Cardiac muscle cell (in vitro differentiated cells and primary cell): ENCODE measurements around the gene FAM200A. TPM values are rescaled to one million over a fixed set of nuclear protein-coding genes. Genes with fewer than 3 reads are reported as not detected.

Experiments used
- DNase-seq, 2 donors: peaks; one replicate each; pipeline versions ENCODE4 v3.0.0 to v3.0.0-alpha.2; 2010 to 2017; ENCODE audit warnings: low read depth in 1 of 2, low spot score in 1 of 2
- H3K27ac ChIP-seq: fragments of 200-600 bp; sonication (generic); 2 replicates; pipeline ENCODE4 v1.5.1; 2016
- H3K27me3 ChIP-seq: fragments of 200-600 bp; sonication (generic); 2 replicates; pipeline ENCODE4 v1.6.0; 2016; ENCODE audit warnings: control low read depth
- H3K36me3 ChIP-seq: fragments of 200-600 bp; sonication (generic); 2 replicates; pipeline ENCODE4 v1.5.1; 2016; ENCODE audit warnings: control low read depth
- H3K4me1 ChIP-seq: fragments of 200-600 bp; sonication (generic); 2 replicates; pipeline ENCODE4 v1.8.1; 2017; ENCODE audit warnings: low read depth, mild to moderate bottlenecking, mixed run types
- H3K4me3 ChIP-seq: fragments of 200-600 bp; sonication (generic); 2 replicates; pipeline ENCODE4 v1.5.1; 2016; ENCODE audit warnings: mild to moderate bottlenecking
- H3K9me3 ChIP-seq: fragments of 200-600 bp; sonication (generic); 2 replicates; pipeline ENCODE4 v1.5.1; 2017; ENCODE audit warnings: low read depth, mild to moderate bottlenecking, control low read depth
- CTCF ChIP-seq: IDR thresholded peaks from 2 replicates; pipeline ENCODE4 v1.5.1; 2012; ENCODE audit warnings: low read depth, mild to moderate bottlenecking, low read length
- polyA plus RNA-seq: library from polyadenylated mRNA; unstranded; fragments of >200 nt; fragmentation: Nextera tagmentation; extraction: Ambion mirVana; gene quantifications from 2 replicates; pipeline ENCODE4 v1.2.1, GENCODE V29; 2016
- total RNA-seq: library from RNA; depleted of rRNA; stranded (reverse); fragments of >200 nt; gene quantifications from 2 replicates; pipeline ENCODE4 v1.2.3, GENCODE V29; 2016

The FAM200A gene
- total and polyA plus RNA-seq, 2 experiments from 2014 or later = 8.0 to 11.1 TPM

GRCh38 chr7:99560834-99561736 lies 9.2 kb upstream of the FAM200A start:
- H3K4me3 ChIP-seq = no peak overlapping the region

GRCh38 chr7:99559175-99559915 lies 7.4 kb upstream of the FAM200A start:
- Histone ChIP-seq H3K27me3 (no peaks in the 10 kb centered on the region), H3K9me3 (no peaks in the 10 kb centered on the region), H3K4me1 (peaks cover 10% of the 10 kb centered on the region), H3K27ac (peak overlapping the region; percentile 98), H3K36me3 (peaks cover 27% of the 10 kb centered on the region), H3K4me3 (peak overlapping the region; percentile 87)
- no peak for TF ChIP-seq CTCF
- DNase-seq = no peak

More at GRCh38 chr7:99560834-99561736, 9.2 kb upstream of the FAM200A start:
- Histone ChIP-seq H3K36me3 (peaks cover 41% of the 10 kb centered on the region), H3K27ac (no peak overlapping the region), H3K9me3 (no peaks in the 10 kb centered on the region), H3K27me3 (no peaks in the 10 kb centered on the region), H3K4me1 (peaks cover 10% of the 10 kb centered on the region)
- TF ChIP-seq CTCF = no peak
- no peak for DNase-seq

- TF ChIP-seq CTCF = no peak
- H3K4me1 ChIP-seq = peaks cover 10% of the 10 kb centered on the region
- peak within 1 kb of the TSS; percentile 87 for H3K4me3 ChIP-seq
- peaks cover 19% of the 10 kb centered on the region for H3K36me3 ChIP-seq
- no peaks in the 10 kb centered on the region for H3K9me3 ChIP-seq
- peak; percentile 87 to 96 for DNase-seq
- H3K27ac ChIP-seq = peak within 1 kb of the TSS; percentile 98
- no peaks in the 10 kb centered on the region for H3K27me3 ChIP-seq
These were observed 6.6 kb upstream of the FAM200A start, which contains the start of gene ZNF655 for GRCh38 chr7:99558306-99559174. Gene ZNF655 (plus strand): TSS chr7:99558642. CDS start chr7:99560560, 1,918 bp downstream.

- H3K4me1 ChIP-seq = peaks cover 10% of the 10 kb centered on the region
- peak overlapping the region; percentile 98 for H3K27ac ChIP-seq
- no peak for DNase-seq
- TF ChIP-seq CTCF = no peak
- peak overlapping the region; percentile 87 for H3K4me3 ChIP-seq
- peaks cover 19% of the 10 kb centered on the region for H3K36me3 ChIP-seq
- H3K27me3 ChIP-seq = no peaks in the 10 kb centered on the region
- no peaks in the 10 kb centered on the region for H3K9me3 ChIP-seq
These were observed 6.0 kb upstream of the FAM200A start for GRCh38 chr7:99557940-99558305.

- Histone ChIP-seq H3K9me3 (no peaks in the 10 kb centered on the region), H3K4me3 (peak overlapping the region; percentile 87), H3K27me3 (no peaks in the 10 kb centered on the region), H3K36me3 (peaks cover 13% of the 10 kb centered on the region), H3K4me1 (peaks cover 13% of the 10 kb centered on the region), H3K27ac (no peak overlapping the region)
- DNase-seq = no peak
- TF ChIP-seq CTCF = no peak
These were observed 5.3 kb upstream of the FAM200A start for GRCh38 chr7:99557196-99557607.
